ENCODE results near the gene SP100. TPM values are rescaled to one million over a fixed set of nuclear protein-coding genes. Genes with fewer than 3 reads are reported as not detected.

SP100 gene
- total RNA-seq, 1 donor, result 137 TPM

- TF ChIP-seq CTCF (IDR thresholded peaks at IDR 0.05; ENCODE audit: extremely low read depth, low read depth, low read length), result no peak
- Histone ChIP-seq H3K27me3 (ENCODE audit: insufficient read depth, low read length) (peaks cover 4% of the 10 kb centered on the region), H3K79me2 (ENCODE audit: insufficient read depth, low read length) (no peaks in the 10 kb centered on the region), H2AFZ (ENCODE audit: low read length) (peak overlapping the region; percentile 29), H4K20me1 (ENCODE audit: insufficient read depth, low read length) (no peaks in the 10 kb centered on the region), H3K27ac (ENCODE audit: low read depth, low read length) (no peak overlapping the region), H3K4me3 (ENCODE audit: insufficient read depth, low read length) (no peak overlapping the region), H3K36me3 (ENCODE audit: insufficient read depth, low read length) (no peaks in the 10 kb centered on the region), H3K9me3 (ENCODE audit: low read depth, low read length) (no peaks in the 10 kb centered on the region), H3K4me2 (ENCODE audit: insufficient read depth, low read length) (no peak overlapping the region), H3K4me1 (ENCODE audit: insufficient read depth, low read length) (peaks cover 3% of the 10 kb centered on the region)
- peak; percentile 45 for DNase-seq (ENCODE audit: insufficient read length, low spot score, missing footprints)
These were observed 166.9 kb downstream of the SP100 start for GRCh38 chr2:230582851-230583283.

- H3K9me3 ChIP-seq (ENCODE audit: low read depth, low read length), result no peaks in the 10 kb centered on the region
- H3K27ac ChIP-seq (ENCODE audit: low read depth, low read length), result no peak overlapping the region
- no peak overlapping the region for H3K4me2 ChIP-seq (ENCODE audit: insufficient read depth, low read length)
- H3K4me3 ChIP-seq (ENCODE audit: insufficient read depth, low read length), result no peak overlapping the region
- no peaks in the 10 kb centered on the region for H3K36me3 ChIP-seq (ENCODE audit: insufficient read depth, low read length)
- DNase-seq (ENCODE audit: insufficient read length, low spot score, missing footprints), result no peak
- peaks cover 4% of the 10 kb centered on the region for H3K27me3 ChIP-seq (ENCODE audit: insufficient read depth, low read length)
- no peak for TF ChIP-seq CTCF (IDR thresholded peaks at IDR 0.05; ENCODE audit: extremely low read depth, low read depth, low read length)
- peaks cover 3% of the 10 kb centered on the region for H3K4me1 ChIP-seq (ENCODE audit: insufficient read depth, low read length)
- no peaks in the 10 kb centered on the region for H3K79me2 ChIP-seq (ENCODE audit: insufficient read depth, low read length)
- H4K20me1 ChIP-seq (ENCODE audit: insufficient read depth, low read length), result no peaks in the 10 kb centered on the region
- peak overlapping the region; percentile 29 for H2AFZ ChIP-seq (ENCODE audit: low read length)
These were observed 167.6 kb downstream of the SP100 start for GRCh38 chr2:230583581-230583980.

GRCh38 chr2:230586328-230586982 lies 170.5 kb downstream of the SP100 start:
- Histone ChIP-seq H3K4me1 (ENCODE audit: insufficient read depth, low read length) (peaks cover 3% of the 10 kb centered on the region), H2AFZ (ENCODE audit: low read length) (peak overlapping the region; percentile 50), H3K27ac (ENCODE audit: low read depth, low read length) (no peak overlapping the region), H3K79me2 (ENCODE audit: insufficient read depth, low read length) (no peaks in the 10 kb centered on the region), H4K20me1 (ENCODE audit: insufficient read depth, low read length) (no peaks in the 10 kb centered on the region), H3K4me2 (ENCODE audit: insufficient read depth, low read length) (peak overlapping the region; percentile 11), H3K4me3 (ENCODE audit: insufficient read depth, low read length) (no peak overlapping the region), H3K9me3 (ENCODE audit: low read depth, low read length) (no peaks in the 10 kb centered on the region), H3K36me3 (ENCODE audit: insufficient read depth, low read length) (no peaks in the 10 kb centered on the region), H3K27me3 (ENCODE audit: insufficient read depth, low read length) (no peaks in the 10 kb centered on the region)
- TF ChIP-seq CTCF (IDR thresholded peaks at IDR 0.05; ENCODE audit: extremely low read depth, low read depth, low read length), result no peak
- no peak for DNase-seq (ENCODE audit: insufficient read length, low spot score, missing footprints)

- Histone ChIP-seq H3K4me3 (ENCODE audit: insufficient read depth, low read length) (no peak overlapping the region), H3K4me1 (ENCODE audit: insufficient read depth, low read length) (peaks cover 3% of the 10 kb centered on the region), H3K79me2 (ENCODE audit: insufficient read depth, low read length) (no peaks in the 10 kb centered on the region), H3K36me3 (ENCODE audit: insufficient read depth, low read length) (no peaks in the 10 kb centered on the region), H2AFZ (ENCODE audit: low read length) (no peak overlapping the region), H3K27me3 (ENCODE audit: insufficient read depth, low read length) (no peaks in the 10 kb centered on the region), H4K20me1 (ENCODE audit: insufficient read depth, low read length) (no peaks in the 10 kb centered on the region), H3K4me2 (ENCODE audit: insufficient read depth, low read length) (no peak overlapping the region), H3K9me3 (ENCODE audit: low read depth, low read length) (no peaks in the 10 kb centered on the region), H3K27ac (ENCODE audit: low read depth, low read length) (no peak overlapping the region)
- no peak for TF ChIP-seq CTCF (IDR thresholded peaks at IDR 0.05; ENCODE audit: extremely low read depth, low read depth, low read length)
- no peak for DNase-seq (ENCODE audit: insufficient read length, low spot score, missing footprints)
These were observed 173.0 kb downstream of the SP100 start for GRCh38 chr2:230589025-230589424.

Measured in osteoblast (primary cell).